Right forelimb (tissue), 1 donor: Measurements from ENCODE around the gene ADAD1.

Source experiments
- DNase-seq: peaks from one replicate; pipeline ENCODE4 v3.0.0-alpha.2; 2018

The ADAD1 gene

GRCh38 chr4:122456231-122457116, 77.7 kb downstream of the ADAD1 start, which contains the start of gene IL2:
Gene IL2, minus strand, starts transcription at chr4:122456725. Its CDS starts 285 bp downstream, at chr4:122456440.
- DNase-seq = no peak

- DNase-seq = no peak
Observed at GRCh38 chr4:122458625-122459024, 79.8 kb downstream of the ADAD1 start.

GRCh38 chr4:122469457-122469856, 90.6 kb downstream of the ADAD1 start:
- no peak for DNase-seq

DNA sequence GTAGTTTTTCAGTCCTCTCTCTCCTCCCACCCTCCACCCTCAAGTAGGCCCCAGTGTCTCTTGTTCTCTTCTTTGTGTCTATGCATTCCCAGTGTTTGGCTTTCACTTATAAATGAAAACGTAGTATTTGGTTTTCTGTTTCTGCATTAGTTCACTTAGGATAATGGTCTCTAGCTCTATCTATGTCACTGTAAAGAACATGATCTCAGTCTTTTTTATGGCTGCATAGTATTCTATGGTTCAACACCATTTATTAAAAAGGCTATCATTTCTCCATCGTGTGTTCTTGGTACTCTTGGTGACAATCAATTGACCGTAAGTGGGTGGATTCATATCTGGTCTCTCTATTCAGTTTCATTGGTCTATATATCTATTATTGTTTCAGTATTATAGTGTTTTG, 96.4 kb downstream of the ADAD1 start:
- DNase-seq = no peak

DNA sequence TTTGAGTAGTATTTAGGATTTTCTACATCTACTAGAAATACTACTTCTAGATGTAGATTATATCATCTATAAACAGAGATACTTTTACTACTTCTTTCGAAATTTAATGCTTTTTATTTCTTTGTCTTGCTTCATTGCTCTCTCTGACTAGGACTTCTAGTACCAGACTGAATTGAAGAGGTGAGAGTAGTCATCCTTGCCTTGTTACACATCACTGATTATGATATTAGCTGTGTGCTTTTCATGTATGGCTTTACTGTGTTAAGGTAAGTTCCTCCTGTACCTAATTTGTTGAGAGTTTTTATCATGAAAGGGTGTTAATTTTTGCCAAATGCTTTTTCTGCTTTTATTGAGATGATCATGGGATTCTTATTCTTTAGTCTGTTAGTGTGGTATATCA, 97.3 kb downstream of the ADAD1 start:
- no peak for DNase-seq

DNA sequence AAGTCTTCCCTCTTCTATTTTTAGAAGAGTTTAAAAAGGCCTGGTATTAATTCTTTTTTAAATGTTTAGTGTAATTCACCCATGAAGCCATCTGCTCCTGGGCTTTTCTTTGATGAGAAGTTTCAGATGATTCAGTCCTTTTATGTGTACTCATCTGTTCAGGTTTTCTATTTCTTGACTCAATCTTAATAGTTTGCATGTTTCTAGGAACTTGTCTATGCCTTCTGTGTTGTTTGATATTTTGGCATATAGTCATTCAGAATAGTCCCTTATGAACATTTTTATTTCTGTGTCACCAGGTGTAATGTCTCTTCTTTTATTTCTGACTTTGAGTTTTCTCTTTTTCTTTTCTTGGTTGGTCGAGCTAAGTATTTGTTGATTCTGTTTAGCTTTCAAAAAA, 97.9 kb downstream of the ADAD1 start:
- DNase-seq = no peak
